AG04449 (cell line): ENCODE data around the gene NT5C2.

Experiments used
- CTCF ChIA-PET: fragments of 350-600 bp; formaldehyde crosslinking; extraction: SDS; loops from one replicate; lab custom pipeline; 2021; ENCODE audit warnings: antibody characterized with exemption; lab: Yijun Ruan, JAX
- POLR2A ChIA-PET: fragments of 400-600, 350-600 bp; formaldehyde crosslinking; extraction: SDS; loops from one replicate; lab custom pipeline; 2020; ENCODE audit warnings: antibody characterized with exemption, inconsistent platforms; lab: Yijun Ruan, JAX
- DNase-seq: peaks from one replicate; pipeline ENCODE4 v3.0.0-alpha.2; 2010; ENCODE audit warnings: low read depth, low spot score
- H3K4me3 ChIP-seq: 2 replicates; pipeline ENCODE4 v1.5.1; 2011; ENCODE audit warnings: low read depth, mild to moderate bottlenecking, control low read depth, low read length
- CTCF ChIP-seq: IDR thresholded peaks from one replicate; pipeline ENCODE4 v1.5.1; 2011; ENCODE audit warnings: mild to moderate bottlenecking, moderate library complexity, low read length, control low read depth, inconsistent platforms; ENCODE audit not compliant: insufficient read depth; ENCODE audit errors: missing control alignments

The NT5C2 gene

DNA sequence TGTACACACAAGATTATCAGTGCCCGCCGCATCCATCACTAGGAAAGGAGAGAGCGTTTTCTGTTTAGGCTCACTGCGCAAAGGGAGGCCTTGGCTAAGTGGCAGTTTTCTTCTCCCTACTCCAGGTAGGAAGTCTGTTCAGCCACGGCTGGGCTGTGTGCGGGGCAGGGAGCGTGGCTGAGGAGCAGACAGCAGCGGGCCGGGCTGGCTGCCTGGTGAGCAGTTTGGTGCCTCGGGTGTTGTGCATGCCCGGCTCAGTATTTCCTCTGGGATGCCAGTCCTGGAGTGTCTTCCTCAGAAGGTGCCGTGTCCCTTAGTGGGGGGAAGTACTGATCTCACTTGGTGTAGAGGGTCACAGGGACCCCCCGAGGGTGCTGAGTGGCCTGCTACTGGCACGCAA, 114.4 kb downstream of the NT5C2 start:
- no peak for DNase-seq
- CTCF ChIA-PET, result interaction anchor here (0.9 to 20.8 kb wide), 4 partner anchors 10 to 165 kb away, joined by 3 to 475 read pairs (median 5); partner anchors contain the start of gene CNNM2
- TF ChIP-seq CTCF, result no peak
- H3K4me3 ChIP-seq, result no peak overlapping the region
- POLR2A ChIA-PET, result interaction anchor here (0.5 kb wide), 1 partner anchor 594 kb away, joined by 3 read pairs; no protein-coding TSS in a partner anchor

DNA sequence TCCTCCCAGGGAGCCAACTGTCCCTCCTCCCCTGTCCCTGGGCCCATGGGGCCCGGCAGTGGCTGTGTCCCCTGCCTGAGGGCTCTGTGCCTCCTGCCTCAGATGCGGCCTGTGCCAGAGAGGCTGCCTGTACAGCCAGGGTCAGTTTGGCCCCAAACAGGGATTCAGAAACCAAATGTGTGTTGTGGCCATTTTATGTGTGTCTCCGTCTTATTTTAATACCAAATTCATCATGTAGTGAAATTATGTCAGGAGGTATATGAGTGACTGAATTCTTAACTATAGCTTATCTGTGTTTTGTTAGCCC, 114.8 kb downstream of the NT5C2 start:
- no peak for TF ChIP-seq CTCF
- no peak overlapping the region for H3K4me3 ChIP-seq
- CTCF ChIA-PET, result interaction anchor here (0.9 to 20.8 kb wide), 4 partner anchors 12 to 166 kb away, joined by 3 to 475 read pairs (median 5); partner anchors contain the start of gene CNNM2
- DNase-seq, result no peak
- POLR2A ChIA-PET, result no interaction called here

DNA sequence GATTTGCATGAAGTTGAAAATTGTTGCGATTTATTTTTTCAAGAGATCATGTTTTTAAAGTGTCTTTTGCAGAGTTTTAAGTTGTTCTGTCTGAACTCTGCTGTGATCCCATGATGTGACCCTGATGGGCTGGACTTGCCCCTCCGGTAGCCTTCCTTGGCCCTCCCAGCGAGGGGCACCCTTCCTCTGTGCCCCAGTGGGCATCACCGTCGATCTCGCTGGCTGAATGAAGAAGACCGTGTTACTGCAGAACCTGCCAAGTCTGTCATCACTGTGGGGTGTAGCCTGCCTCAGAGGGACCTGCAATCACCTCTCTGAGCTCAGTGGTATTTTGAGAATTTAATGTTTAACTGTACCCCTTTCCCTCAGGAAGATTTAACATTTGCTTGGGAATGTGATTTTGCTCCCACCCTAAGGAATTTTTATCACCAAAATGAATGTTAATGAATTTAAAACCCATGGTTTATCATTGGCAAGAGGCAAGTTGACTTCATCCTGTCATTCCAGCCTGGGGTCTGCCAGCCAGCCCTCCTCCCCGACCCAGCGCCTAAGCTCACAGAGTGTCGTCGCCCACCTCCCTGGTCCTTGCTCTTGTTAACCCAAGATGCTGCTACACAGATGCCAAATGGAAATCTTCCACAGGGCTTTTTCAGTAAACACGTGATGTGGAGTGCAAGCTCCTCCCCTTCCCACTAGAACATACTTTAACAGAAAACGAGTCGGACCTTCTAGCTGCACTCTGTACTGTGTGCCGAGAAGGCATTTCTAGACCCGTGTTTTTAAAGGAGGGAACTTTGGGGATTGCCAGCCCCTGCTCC, 115.4 kb downstream of the NT5C2 start:
- ChIA-PET POLR2A (no interaction called here), CTCF (interaction anchor here (0.7 to 20.8 kb wide), 8 partner anchors 8 to 167 kb away, joined by 3 to 475 read pairs (median 4); partner anchors contain the start of gene CNNM2)
- no peak overlapping the region for H3K4me3 ChIP-seq
- no peak for DNase-seq
- TF ChIP-seq CTCF, result no peak

DNA sequence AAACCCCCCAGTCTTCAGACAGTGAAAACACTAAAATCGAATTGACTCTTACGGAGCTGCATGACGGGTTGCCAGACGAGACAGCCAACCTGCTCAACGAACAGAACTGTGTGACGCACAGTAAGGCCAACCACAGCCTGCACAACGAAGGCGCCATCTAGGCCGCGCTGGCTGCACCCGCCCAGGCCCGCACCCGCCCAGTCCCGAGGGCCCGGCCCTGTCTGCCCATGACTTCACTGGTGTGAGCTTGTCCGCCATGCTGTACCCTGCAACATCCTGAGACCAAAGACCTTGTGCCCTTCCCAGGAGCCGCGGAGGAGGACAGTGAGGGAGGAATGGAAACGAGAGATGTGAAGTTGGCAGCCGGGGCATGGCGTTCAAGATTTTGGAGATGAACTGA, 116.1 kb downstream of the NT5C2 start:
- no peak for DNase-seq
- no peak overlapping the region for H3K4me3 ChIP-seq
- no peak for TF ChIP-seq CTCF
- POLR2A ChIA-PET, result no interaction called here
- CTCF ChIA-PET, result interaction anchor here (0.7 to 20.8 kb wide), 9 partner anchors 8 to 167 kb away, joined by 3 to 475 read pairs (median 5); partner anchors contain the start of gene CNNM2

DNA sequence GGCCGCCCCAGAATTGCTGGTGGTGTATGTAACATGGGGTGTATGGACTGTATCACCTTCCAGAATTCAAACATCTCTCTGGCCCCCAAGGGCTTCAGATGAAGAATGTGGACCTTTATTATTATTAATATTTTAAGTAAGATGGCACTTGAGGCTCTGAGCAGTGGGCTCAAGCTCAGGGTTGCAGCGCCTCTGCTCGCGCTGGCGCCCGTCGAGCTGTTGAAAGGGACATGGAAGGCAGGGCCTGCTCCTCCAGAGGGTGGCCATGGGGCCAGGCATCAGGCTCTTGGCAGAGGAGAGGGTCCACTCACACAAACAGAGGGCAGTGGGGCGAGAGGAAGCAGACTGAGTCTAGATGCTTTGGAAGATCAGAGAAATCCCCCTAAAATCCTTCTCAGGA, 120.2 kb downstream of the NT5C2 start:
- ChIA-PET CTCF (interaction anchor here (0.8 to 20.8 kb wide), 3 partner anchors 12 to 172 kb away, joined by 3 to 475 read pairs (median 3); partner anchors contain the start of gene CNNM2), POLR2A (no interaction called here)
- TF ChIP-seq CTCF, result no peak
- no peak overlapping the region for H3K4me3 ChIP-seq
- DNase-seq, result no peak

DNA sequence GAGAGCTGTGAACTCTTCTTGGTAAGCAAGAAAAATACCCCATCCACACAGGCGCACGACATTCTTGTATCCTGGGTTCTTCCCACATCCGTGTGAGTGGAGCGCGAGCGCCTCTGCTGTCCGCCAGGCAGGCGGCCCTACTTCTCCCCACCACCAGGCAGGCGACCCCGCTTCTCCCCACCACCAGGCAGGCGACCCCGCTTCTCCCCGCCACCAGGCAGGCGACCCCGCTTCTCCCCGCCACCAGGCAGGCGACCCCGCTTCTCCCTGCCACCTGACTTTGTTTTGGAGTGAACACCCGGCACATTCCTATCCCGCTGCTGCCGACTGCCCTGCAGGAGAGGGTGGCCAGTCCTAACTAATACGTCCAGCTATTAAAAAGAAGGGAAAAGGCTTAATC, 120.8 kb downstream of the NT5C2 start:
- ChIA-PET POLR2A (no interaction called here), CTCF (interaction anchor here (0.6 to 20.8 kb wide), 7 partner anchors 8 to 228 kb away, joined by 3 to 475 read pairs (median 3); partner anchors contain the start of gene CNNM2)
- DNase-seq, result no peak
- no peak overlapping the region for H3K4me3 ChIP-seq
- TF ChIP-seq CTCF, result no peak
